Kidney epithelial cell (primary cell): Measurements from ENCODE around the gene LMNTD1. TPM values are rescaled to one million over a fixed set of nuclear protein-coding genes. Genes with fewer than 3 reads are reported as not detected.

Experiments used
- DNase-seq: peaks from one replicate; pipeline ENCODE4 v3.0.0-alpha.2; 2010; ENCODE audit warnings: low read depth
- H3K27me3 ChIP-seq: 2 replicates; pipeline ENCODE4 v1.6.0; 2011; ENCODE audit warnings: low read length; ENCODE audit not compliant: control insufficient read depth, insufficient read depth
- H3K36me3 ChIP-seq: 2 replicates; pipeline ENCODE4 v1.5.1; 2011; ENCODE audit warnings: low read length; ENCODE audit not compliant: control insufficient read depth, insufficient read depth
- H3K4me3 ChIP-seq: 2 replicates; pipeline ENCODE4 v1.5.1; 2011; ENCODE audit warnings: low read depth, mild to moderate bottlenecking, control low read depth, low read length
- total RNA-seq: library from RNA; depleted of rRNA; stranded (reverse); fragments of >200 nt; gene quantifications from 2 replicates; pipeline ENCODE4 v1.2.3, GENCODE V29; 2015
- TF ChIP-seq, protein P1 (sequence below): IDR thresholded peaks from 2 replicates; pipeline ENCODE4 v1.5.1; 2011; ENCODE audit warnings: mild to moderate bottlenecking, moderate library complexity, low read length, control low read depth, inconsistent platforms; ENCODE audit not compliant: insufficient read depth, poor library complexity, severe bottlenecking

LMNTD1 gene
- total RNA-seq, 1 donor from 2014 or later, result 0.08 TPM

DNA sequence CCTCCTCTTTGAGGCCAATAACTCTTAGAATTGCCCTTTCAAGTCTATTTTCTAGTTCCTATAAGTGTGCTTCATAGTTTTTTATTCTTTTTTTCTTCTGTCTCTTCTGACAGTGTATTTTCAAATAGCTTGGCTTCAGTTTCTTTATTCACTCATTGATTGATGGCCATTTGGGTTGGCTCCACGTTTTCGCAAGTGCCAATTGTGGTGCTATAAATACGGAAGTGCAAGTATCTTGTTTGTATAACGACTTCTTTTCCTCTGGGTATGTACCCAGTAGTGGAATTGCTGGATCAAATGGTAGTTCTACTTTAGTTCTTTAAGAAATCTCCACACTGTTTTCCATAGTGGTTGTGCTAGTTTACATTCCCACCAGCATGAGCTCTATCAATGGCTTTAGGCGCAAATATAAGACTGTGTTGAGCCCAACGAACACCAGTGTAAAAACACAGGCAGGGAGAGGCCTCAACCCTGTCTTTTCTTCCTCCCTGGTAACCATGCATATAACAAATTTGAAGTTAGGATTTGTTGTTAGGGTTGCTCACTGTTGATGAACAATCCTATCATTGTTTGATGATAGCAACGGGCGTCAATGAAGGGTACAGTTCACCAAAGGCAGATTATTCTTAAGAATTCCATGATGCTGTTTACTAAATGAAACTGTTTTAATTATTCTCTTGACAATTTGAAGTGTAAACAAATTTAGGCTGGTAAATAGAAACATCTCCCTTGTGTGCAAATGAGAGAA lies 13.3 kb upstream of the LMNTD1 start:
- no peaks in the 10 kb centered on the region for H3K27me3 ChIP-seq
- TF ChIP-seq, protein P1, sequence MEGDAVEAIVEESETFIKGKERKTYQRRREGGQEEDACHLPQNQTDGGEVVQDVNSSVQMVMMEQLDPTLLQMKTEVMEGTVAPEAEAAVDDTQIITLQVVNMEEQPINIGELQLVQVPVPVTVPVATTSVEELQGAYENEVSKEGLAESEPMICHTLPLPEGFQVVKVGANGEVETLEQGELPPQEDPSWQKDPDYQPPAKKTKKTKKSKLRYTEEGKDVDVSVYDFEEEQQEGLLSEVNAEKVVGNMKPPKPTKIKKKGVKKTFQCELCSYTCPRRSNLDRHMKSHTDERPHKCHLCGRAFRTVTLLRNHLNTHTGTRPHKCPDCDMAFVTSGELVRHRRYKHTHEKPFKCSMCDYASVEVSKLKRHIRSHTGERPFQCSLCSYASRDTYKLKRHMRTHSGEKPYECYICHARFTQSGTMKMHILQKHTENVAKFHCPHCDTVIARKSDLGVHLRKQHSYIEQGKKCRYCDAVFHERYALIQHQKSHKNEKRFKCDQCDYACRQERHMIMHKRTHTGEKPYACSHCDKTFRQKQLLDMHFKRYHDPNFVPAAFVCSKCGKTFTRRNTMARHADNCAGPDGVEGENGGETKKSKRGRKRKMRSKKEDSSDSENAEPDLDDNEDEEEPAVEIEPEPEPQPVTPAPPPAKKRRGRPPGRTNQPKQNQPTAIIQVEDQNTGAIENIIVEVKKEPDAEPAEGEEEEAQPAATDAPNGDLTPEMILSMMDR, result no peak
- no peak overlapping the region for H3K4me3 ChIP-seq
- DNase-seq, result no peak
- no peaks in the 10 kb centered on the region for H3K36me3 ChIP-seq

DNA sequence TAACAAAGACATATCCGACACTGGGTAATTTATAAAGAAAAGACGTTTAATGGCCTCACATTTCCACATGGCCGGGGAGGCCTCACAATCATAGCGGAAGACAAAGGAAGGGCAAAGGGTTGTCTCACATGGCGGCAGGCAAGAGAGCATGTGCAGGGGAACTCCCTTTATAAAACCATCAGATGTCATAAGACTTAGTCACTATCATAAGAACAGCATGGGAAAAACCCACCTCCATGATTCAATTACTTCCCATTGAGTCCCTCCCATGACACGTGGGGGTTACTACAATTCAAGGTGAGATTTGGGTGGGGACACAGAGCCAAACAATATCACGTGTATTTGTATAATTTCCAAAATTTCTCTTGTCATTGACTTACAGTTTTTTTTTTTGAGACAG lies 5.5 kb upstream of the LMNTD1 start:
- Histone ChIP-seq H3K36me3 (no peaks in the 10 kb centered on the region), H3K27me3 (no peaks in the 10 kb centered on the region), H3K4me3 (no peak overlapping the region)
- TF ChIP-seq, protein P1, result no peak
- no peak for DNase-seq

DNA sequence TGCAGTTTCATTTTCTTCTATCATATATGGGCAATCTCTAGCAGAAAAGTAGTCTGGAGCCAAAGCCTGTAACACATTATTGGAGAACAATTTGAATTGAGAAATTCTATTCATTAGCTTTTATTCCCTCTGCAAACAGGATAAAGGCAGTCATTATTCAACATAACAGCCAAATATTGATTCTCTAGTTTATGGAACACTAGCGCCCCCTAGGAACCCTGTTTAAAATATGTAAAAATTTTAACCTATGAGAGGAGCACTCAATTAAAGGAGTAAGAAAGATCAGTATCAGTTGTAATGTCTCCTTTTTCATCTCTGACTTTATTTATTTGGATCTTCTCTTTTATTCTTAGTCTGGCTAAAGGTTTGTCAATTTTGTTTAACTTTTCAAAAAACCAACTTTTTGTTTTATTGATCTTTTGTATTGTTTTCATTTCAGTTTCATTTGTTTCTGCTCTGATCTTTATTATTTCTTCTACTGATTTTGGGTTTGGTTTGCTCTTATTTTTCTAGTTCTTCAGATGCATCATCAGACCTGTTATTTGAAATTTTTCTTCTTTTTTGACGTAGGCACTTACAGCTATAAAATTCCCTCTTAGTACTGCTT lies 4.8 kb upstream of the LMNTD1 start:
- H3K36me3 ChIP-seq, result no peaks in the 10 kb centered on the region
- H3K4me3 ChIP-seq, result no peak overlapping the region
- TF ChIP-seq, protein P1, result peak; percentile 32
- no peaks in the 10 kb centered on the region for H3K27me3 ChIP-seq
- DNase-seq, result no peak

DNA sequence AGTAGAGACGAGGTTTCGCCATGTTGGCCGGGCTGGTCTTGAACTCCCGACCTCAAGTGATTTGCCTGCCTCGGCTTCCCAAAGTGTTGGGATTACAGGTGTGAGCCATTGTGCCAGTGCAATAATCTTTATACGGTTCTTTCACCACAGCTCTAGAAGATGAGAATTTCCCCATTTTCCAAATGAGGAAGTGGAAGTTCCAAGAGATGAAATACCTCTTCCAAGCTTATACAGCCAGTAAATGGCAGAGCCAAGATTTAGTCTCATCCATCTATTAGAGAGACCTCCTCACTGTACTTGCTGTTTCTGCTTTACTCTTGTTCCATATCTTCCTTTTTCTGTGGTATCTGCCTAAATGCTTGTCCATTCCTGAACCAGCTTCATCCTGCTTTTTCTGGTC lies 3.1 kb upstream of the LMNTD1 start:
- H3K36me3 ChIP-seq, result no peaks in the 10 kb centered on the region
- H3K4me3 ChIP-seq, result no peak overlapping the region
- TF ChIP-seq, protein P1, result no peak
- no peak for DNase-seq
- H3K27me3 ChIP-seq, result no peaks in the 10 kb centered on the region

DNA sequence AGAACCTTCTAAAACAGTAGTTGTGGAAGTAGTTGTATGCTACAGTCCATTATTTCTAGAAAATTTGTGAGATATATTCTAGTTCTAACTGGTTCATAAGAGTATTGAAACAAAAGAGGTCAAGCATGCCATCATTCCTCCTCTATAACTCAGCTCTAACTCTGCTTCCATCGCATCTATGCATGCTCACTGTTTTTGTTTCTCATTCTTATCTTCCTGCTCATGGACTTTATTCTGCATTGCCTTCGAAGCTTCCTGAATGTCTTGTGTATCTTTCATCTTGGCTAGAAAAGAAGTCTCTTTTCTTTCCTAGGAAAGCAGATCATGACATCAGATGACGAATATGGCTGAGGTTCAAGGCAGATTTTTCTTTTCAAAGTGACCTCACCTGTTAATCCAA lies 402 bp downstream of the LMNTD1 start:
- no peak for DNase-seq
- Histone ChIP-seq H3K4me3 (no peak overlapping the region), H3K36me3 (no peaks in the 10 kb centered on the region), H3K27me3 (no peaks in the 10 kb centered on the region)
- TF ChIP-seq, protein P1, result no peak
